Measurements from ENCODE around the gene TNRC6C. TPM values are rescaled to one million over a fixed set of nuclear protein-coding genes. Genes with fewer than 3 reads are reported as not detected.

Gene TNRC6C
- total and polyA plus RNA-seq, 9 of the 15 experiments (the other 6 are each of a cell fraction or from before 2014, with no cell fraction given) = 0.20 to 4.9 (median 2.3) TPM

DNA sequence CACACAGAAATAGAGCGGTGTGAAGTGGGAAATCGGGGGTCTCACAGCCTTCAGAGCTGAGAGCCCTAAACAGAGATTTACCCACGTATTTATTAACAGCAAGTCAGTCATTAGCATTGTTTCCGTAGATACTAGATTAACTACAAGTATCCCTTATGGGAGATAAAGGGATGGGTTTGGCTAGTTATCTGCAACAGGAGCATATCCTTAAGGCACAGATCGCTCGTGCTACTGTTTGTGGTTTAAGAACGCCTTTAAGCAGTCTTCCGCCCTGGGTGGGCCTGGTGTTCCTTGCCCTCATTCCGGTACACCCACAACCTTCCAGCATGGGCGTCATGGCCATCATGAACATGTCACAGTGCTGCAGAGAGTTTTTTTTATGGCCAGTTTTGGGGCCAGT is 143.0 kb downstream of the TNRC6C start (continued):
- TF ChIP-seq, protein P1, sequence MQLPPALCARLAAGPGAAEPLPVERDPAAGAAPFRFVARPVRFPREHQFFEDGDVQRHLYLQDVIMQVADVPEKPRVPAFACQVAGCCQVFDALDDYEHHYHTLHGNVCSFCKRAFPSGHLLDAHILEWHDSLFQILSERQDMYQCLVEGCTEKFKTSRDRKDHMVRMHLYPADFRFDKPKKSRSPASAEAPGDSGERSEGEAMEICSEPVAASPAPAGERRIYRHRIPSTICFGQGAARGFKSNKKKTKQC (CRISPR knock-in tag; IDR thresholded peaks at IDR 0.05) = no peak
- no peak for TF ChIP-seq NR2F6 (CRISPR knock-in tag; IDR thresholded peaks at IDR 0.05)
- TF ChIP-seq, protein P2, sequence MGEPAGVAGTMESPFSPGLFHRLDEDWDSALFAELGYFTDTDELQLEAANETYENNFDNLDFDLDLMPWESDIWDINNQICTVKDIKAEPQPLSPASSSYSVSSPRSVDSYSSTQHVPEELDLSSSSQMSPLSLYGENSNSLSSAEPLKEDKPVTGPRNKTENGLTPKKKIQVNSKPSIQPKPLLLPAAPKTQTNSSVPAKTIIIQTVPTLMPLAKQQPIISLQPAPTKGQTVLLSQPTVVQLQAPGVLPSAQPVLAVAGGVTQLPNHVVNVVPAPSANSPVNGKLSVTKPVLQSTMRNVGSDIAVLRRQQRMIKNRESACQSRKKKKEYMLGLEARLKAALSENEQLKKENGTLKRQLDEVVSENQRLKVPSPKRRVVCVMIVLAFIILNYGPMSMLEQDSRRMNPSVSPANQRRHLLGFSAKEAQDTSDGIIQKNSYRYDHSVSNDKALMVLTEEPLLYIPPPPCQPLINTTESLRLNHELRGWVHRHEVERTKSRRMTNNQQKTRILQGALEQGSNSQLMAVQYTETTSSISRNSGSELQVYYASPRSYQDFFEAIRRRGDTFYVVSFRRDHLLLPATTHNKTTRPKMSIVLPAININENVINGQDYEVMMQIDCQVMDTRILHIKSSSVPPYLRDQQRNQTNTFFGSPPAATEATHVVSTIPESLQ (CRISPR knock-in tag; IDR thresholded peaks at IDR 0.05) = no peak
- TF ChIP-seq ETV1 (tag; conservative IDR thresholded peaks at IDR 0.05; ENCODE audit: low read depth) = no peak
- no peak for TF ChIP-seq ZNF431 (CRISPR knock-in tag; IDR thresholded peaks at IDR 0.05)
- TF ChIP-seq, protein P3, sequence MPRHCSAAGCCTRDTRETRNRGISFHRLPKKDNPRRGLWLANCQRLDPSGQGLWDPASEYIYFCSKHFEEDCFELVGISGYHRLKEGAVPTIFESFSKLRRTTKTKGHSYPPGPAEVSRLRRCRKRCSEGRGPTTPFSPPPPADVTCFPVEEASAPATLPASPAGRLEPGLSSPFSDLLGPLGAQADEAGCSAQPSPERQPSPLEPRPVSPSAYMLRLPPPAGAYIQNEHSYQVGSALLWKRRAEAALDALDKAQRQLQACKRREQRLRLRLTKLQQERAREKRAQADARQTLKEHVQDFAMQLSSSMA (CRISPR knock-in tag; IDR thresholded peaks at IDR 0.05) = no peak
- TF ChIP-seq ILK (tag; IDR thresholded peaks at IDR 0.05; ENCODE audit: borderline replicate concordance, low read depth) = no peak
- TF ChIP-seq TRIM28 (IDR thresholded peaks at IDR 0.05) = peak; percentile 62; the same call in 1 of the 2 replicates
- 0 out of 2 replicates have a peak, but pooled peaks have one; percentile 63 for TF ChIP-seq CBX5 (IDR thresholded peaks at IDR 0.05; ENCODE audit: borderline replicate concordance, low read depth)
- TF ChIP-seq ZNF3 (CRISPR knock-in tag; IDR thresholded peaks at IDR 0.05) = no peak
- no peak for TF ChIP-seq ZNF217 (CRISPR knock-in tag; IDR thresholded peaks at IDR 0.05)
